Measurements from ENCODE around the gene ZBTB7A. TPM values are rescaled to one million over a fixed set of nuclear protein-coding genes. Genes with fewer than 3 reads are reported as not detected.

The ZBTB7A gene
- total RNA-seq, 1 experiment from 2014 or later = 8.6 TPM

GRCh38 chr19:4099041-4099764 lies 32.5 kb upstream of the ZBTB7A start:
- Histone ChIP-seq H3K9me3 (replicated peaks) (no peaks in the 10 kb centered on the region), H3K27me3 (no peaks in the 10 kb centered on the region), H3K27ac (no peak overlapping the region), H3K4me3 (no peak overlapping the region), H3K36me3 (peaks cover 20% of the 10 kb centered on the region), H3K4me1 (peaks cover under 1% of the 10 kb centered on the region; the same call in 1 of the 2 replicates)
- no peak for DNase-seq

- Histone ChIP-seq H3K9me3 (replicated peaks) (no peaks in the 10 kb centered on the region), H3K4me1 (no peaks in the 10 kb centered on the region), H3K36me3 (peaks cover 17% of the 10 kb centered on the region), H3K27ac (no peak overlapping the region), H3K27me3 (no peaks in the 10 kb centered on the region), H3K4me3 (no peak overlapping the region)
- DNase-seq = no peak
Observed at GRCh38 chr19:4098493-4098892, 31.8 kb upstream of the ZBTB7A start.

- no peaks in the 10 kb centered on the region for H3K9me3 ChIP-seq (replicated peaks)
- peaks cover 14% of the 10 kb centered on the region for H3K36me3 ChIP-seq
Observed at GRCh38 chr19:4097501-4097900, 30.8 kb upstream of the ZBTB7A start.

GRCh38 chr19:4096049-4096892 lies 29.6 kb upstream of the ZBTB7A start:
- Histone ChIP-seq H3K4me3 (no peak overlapping the region), H3K36me3 (peaks cover 8% of the 10 kb centered on the region), H3K9me3 (replicated peaks) (no peaks in the 10 kb centered on the region), H3K27me3 (no peaks in the 10 kb centered on the region), H3K27ac (no peak overlapping the region), H3K4me1 (no peaks in the 10 kb centered on the region)
- no peak for DNase-seq

More at GRCh38 chr19:4097501-4097900, 30.8 kb upstream of the ZBTB7A start:
- Histone ChIP-seq H3K4me1 (no peaks in the 10 kb centered on the region), H3K4me3 (no peak overlapping the region), H3K27ac (no peak overlapping the region), H3K27me3 (no peaks in the 10 kb centered on the region)
- no peak for DNase-seq

GRCh38 chr19:4095488-4095844 lies 28.8 kb upstream of the ZBTB7A start:
- H3K4me3 ChIP-seq = no peak overlapping the region
- no peaks in the 10 kb centered on the region for H3K4me1 ChIP-seq
- H3K27ac ChIP-seq = no peak overlapping the region
- no peak for DNase-seq
- H3K27me3 ChIP-seq = no peaks in the 10 kb centered on the region
- H3K9me3 ChIP-seq (replicated peaks) = no peaks in the 10 kb centered on the region
- H3K36me3 ChIP-seq = peaks cover 8% of the 10 kb centered on the region

- Histone ChIP-seq H3K36me3 (peaks cover 8% of the 10 kb centered on the region), H3K4me1 (no peaks in the 10 kb centered on the region)
- DNase-seq = no peak
Observed at GRCh38 chr19:4094761-4095487, 28.2 kb upstream of the ZBTB7A start.

GRCh38 chr19:4094291-4094690 lies 27.6 kb upstream of the ZBTB7A start:
- DNase-seq = no peak

More at GRCh38 chr19:4094761-4095487, 28.2 kb upstream of the ZBTB7A start:
- no peak overlapping the region for H3K27ac ChIP-seq
- no peaks in the 10 kb centered on the region for H3K27me3 ChIP-seq
- H3K9me3 ChIP-seq (replicated peaks) = no peaks in the 10 kb centered on the region
- H3K4me3 ChIP-seq = no peak overlapping the region

GRCh38 chr19:4093643-4094175 lies 27.0 kb upstream of the ZBTB7A start:
- Histone ChIP-seq H3K4me3 (no peak overlapping the region), H3K27ac (no peak overlapping the region), H3K4me1 (no peaks in the 10 kb centered on the region), H3K9me3 (replicated peaks) (no peaks in the 10 kb centered on the region), H3K27me3 (no peaks in the 10 kb centered on the region), H3K36me3 (peaks cover 6% of the 10 kb centered on the region)
- no peak for DNase-seq

More at GRCh38 chr19:4094291-4094690, 27.6 kb upstream of the ZBTB7A start:
- H3K4me3 ChIP-seq = no peak overlapping the region
- H3K9me3 ChIP-seq (replicated peaks) = no peaks in the 10 kb centered on the region
- H3K36me3 ChIP-seq = peaks cover 8% of the 10 kb centered on the region
- no peak overlapping the region for H3K27ac ChIP-seq
- H3K4me1 ChIP-seq = no peaks in the 10 kb centered on the region
- H3K27me3 ChIP-seq = no peaks in the 10 kb centered on the region

- DNase-seq = no peak
- Histone ChIP-seq H3K27ac (no peak overlapping the region), H3K36me3 (no peaks in the 10 kb centered on the region; the same call in 1 of the 2 replicates), H3K27me3 (no peaks in the 10 kb centered on the region), H3K4me3 (no peak overlapping the region), H3K4me1 (no peaks in the 10 kb centered on the region), H3K9me3 (replicated peaks) (no peaks in the 10 kb centered on the region)
Observed at GRCh38 chr19:4090356-4091220, 23.9 kb upstream of the ZBTB7A start.

GRCh38 chr19:4089946-4090345 lies 23.2 kb upstream of the ZBTB7A start:
- Histone ChIP-seq H3K4me3 (no peak overlapping the region), H3K4me1 (no peaks in the 10 kb centered on the region), H3K27ac (no peak overlapping the region), H3K36me3 (no peaks in the 10 kb centered on the region; the same call in 1 of the 2 replicates), H3K27me3 (no peaks in the 10 kb centered on the region), H3K9me3 (replicated peaks) (no peaks in the 10 kb centered on the region)
- no peak for DNase-seq

GRCh38 chr19:4089400-4089908 lies 22.8 kb upstream of the ZBTB7A start:
- DNase-seq = no peak
- no peaks in the 10 kb centered on the region for H3K9me3 ChIP-seq (replicated peaks)
- H3K36me3 ChIP-seq = no peaks in the 10 kb centered on the region; the same call in 1 of the 2 replicates
- no peaks in the 10 kb centered on the region for H3K27me3 ChIP-seq
- no peak overlapping the region for H3K27ac ChIP-seq
- no peak overlapping the region for H3K4me3 ChIP-seq
- no peaks in the 10 kb centered on the region for H3K4me1 ChIP-seq

GRCh38 chr19:4088975-4089374 lies 22.3 kb upstream of the ZBTB7A start:
- Histone ChIP-seq H3K4me3 (no peak overlapping the region), H3K4me1 (no peaks in the 10 kb centered on the region), H3K36me3 (no peaks in the 10 kb centered on the region; the same call in 1 of the 2 replicates), H3K27ac (no peak overlapping the region), H3K9me3 (replicated peaks) (no peaks in the 10 kb centered on the region), H3K27me3 (no peaks in the 10 kb centered on the region)
- no peak for DNase-seq

- H3K27me3 ChIP-seq = no peaks in the 10 kb centered on the region
- no peak for DNase-seq
- no peak overlapping the region for H3K27ac ChIP-seq
- H3K36me3 ChIP-seq = no peaks in the 10 kb centered on the region; the same call in 1 of the 2 replicates
- no peaks in the 10 kb centered on the region for H3K9me3 ChIP-seq (replicated peaks)
- H3K4me3 ChIP-seq = no peak overlapping the region
- H3K4me1 ChIP-seq = no peaks in the 10 kb centered on the region
Observed at GRCh38 chr19:4087787-4088679, 21.3 kb upstream of the ZBTB7A start.

All from SJCRH30 (cell line).